Esophagus muscularis mucosa (tissue), 3 donors: ENCODE measurements around the gene ODF2.

Source experiments
- CTCF ChIP-seq, 3 experiments: fragments of 200-600 bp in 2 of 3; fragments of 450-650 bp in 1 of 3; sonication (generic) in 2 of 3; IDR thresholded peaks; one replicate each; pipeline ENCODE4 v1.5.1; 2017 to 2019; ENCODE audit warnings: antibody characterized with exemption in 3 of 3, mild to moderate bottlenecking in 2 of 3, moderate library complexity in 1 of 3
- POLR2A ChIP-seq: fragments of 450-650 bp; IDR thresholded peaks from one replicate; pipeline ENCODE4 v1.6.1; 2017; ENCODE audit warnings: antibody characterized with exemption, moderate library complexity, mild to moderate bottlenecking, low read depth
- POLR2AphosphoS5 ChIP-seq, 2 donors: sonication (generic); formaldehyde crosslinking; IDR thresholded peaks; one replicate each; pipeline ENCODE4 v1.6.1; 2017; ENCODE audit warnings: antibody characterized with exemption in 2 of 2

- TF ChIP-seq POLR2AphosphoS5 (IDR thresholded peaks at IDR 0.05) (no peak), CTCF (IDR thresholded peaks at IDR 0.05) (no peak), POLR2A (no peak)
Measured at GRCh38 chr9:128473104-128473503, 17.3 kb downstream of the ODF2 start.
